ENCODE data around the gene SIGLEC15.
A peak's percentile ranks its signal among the peaks of the same experiment; 100 is the strongest.
"Not testable (repeated sequence)": the region's sequence is repeated elsewhere in the genome, so short reads cannot be mapped to it uniquely, and the experiment has no call there.

SIGLEC15 gene

DNA sequence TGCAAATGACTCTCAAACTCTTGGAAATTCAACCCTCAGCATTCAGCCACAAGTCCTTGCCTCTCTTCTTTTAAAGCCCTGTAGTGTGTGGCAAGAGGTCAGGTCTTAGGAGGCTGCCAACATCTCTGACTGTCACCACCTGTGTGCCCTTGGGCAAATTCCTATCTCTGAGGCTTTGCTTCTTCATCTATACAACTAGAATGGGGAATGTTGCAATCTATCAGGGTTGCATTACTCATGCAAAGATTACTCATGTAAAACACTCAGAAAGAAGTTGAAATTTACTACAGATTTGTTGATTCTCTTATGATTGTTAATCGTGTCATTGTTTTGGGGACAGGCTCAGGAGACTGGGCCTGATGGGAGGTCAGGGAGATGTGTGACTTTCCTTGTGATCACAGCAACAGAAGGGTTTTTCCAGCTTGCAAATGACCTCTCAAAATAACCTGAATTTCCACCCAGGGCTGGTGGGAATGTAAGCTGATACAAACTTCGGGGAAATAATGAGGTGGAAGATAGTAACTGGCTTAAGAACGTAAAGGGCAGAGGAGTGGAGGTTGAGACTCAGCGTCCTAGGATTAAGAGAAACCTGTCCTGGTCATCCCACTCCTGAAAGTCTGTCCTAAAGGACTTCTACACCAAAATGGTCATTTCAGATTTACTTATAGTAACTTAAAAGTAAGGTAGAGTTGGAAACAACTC is 32.1 kb upstream of the SIGLEC15 start:
- DNase-seq (ENCODE audit: low read depth in 1 of 2, low spot score in 1 of 2), result peak in 1 of 2 experiments; percentile 63
- no peak for TF ChIP-seq JUND (IDR thresholded peaks at IDR 0.05; ENCODE audit: low read depth)
- in situ Hi-C loops (cut with HindIII; ENCODE audit: low pct_unique_long_range_greater_than_20kb, low sequenced_read_pairs), result no loop called here

DNA sequence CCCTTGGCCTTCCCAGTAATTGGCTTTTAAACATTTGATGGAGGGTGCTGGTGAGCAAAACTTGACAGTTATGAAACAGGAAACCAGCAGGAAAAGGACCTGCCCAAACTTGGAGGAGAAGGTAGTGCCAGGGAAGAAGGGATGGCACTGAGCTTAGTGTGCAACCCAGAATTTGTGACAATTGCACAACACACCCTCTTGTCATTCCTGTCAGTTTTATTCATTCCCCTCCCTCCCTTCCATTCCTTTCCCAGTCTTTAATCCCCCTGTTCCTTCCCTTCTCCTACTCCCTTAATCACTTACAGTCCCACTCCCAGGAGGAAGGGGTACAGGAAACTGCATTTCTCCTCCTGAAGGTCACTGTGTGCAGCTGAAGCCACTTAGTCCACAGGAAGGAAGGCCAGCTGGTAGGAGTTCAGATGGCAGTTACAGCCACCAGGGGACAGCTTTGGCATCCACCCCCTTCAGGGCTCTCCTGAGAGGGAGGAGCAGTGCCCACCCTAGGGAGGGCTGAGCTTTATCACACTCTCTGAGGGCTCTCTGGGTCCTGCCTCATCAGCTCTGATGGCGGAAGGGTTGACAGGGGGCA is 24.0 kb upstream of the SIGLEC15 start:
- DNase-seq (ENCODE audit: low read depth in 1 of 2, low spot score in 1 of 2), result peak in 1 of 2 experiments; percentile 6
- TF ChIP-seq JUND (IDR thresholded peaks at IDR 0.05; ENCODE audit: low read depth), result no peak
- in situ Hi-C loops (cut with HindIII; ENCODE audit: low pct_unique_long_range_greater_than_20kb, low sequenced_read_pairs), result no loop called here

DNA sequence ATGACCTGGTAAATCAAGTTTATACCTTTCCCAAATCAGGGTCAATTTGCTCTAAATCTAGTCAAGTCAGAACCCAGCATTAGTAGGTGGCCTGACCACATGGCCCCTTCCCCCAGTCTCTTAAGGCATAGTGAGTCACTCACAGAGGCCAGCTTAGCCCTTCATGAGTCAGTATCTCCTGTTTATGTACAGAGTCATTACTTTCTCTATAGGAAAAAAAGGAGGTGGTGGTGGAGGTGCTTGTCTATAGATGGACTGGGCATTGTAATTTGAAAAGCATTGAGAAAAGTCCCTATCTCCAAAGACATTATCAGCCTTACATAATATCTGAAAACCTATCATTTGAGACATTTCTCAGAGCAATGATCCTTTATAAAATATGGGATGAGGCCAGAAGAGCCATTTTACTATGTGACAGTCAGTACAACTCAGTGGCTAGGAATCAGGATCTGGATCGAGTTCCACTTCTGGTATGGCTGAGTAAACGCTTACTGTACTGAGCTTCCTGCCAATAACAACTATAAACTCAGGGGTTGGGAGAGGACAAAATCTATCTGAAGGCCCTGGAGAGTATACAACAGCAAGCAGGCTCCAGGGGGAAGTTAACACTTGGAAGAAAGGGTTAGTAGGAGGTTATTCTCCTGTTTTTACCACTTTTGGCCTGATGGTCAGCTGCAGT is 22.5 kb upstream of the SIGLEC15 start:
- peak in 1 of 2 experiments; percentile 84 for DNase-seq (ENCODE audit: low read depth in 1 of 2, low spot score in 1 of 2)
- peak; percentile 62 for TF ChIP-seq JUND (IDR thresholded peaks at IDR 0.05; ENCODE audit: low read depth)
- in situ Hi-C loops (cut with HindIII; ENCODE audit: low pct_unique_long_range_greater_than_20kb, low sequenced_read_pairs), result no loop called here

DNA sequence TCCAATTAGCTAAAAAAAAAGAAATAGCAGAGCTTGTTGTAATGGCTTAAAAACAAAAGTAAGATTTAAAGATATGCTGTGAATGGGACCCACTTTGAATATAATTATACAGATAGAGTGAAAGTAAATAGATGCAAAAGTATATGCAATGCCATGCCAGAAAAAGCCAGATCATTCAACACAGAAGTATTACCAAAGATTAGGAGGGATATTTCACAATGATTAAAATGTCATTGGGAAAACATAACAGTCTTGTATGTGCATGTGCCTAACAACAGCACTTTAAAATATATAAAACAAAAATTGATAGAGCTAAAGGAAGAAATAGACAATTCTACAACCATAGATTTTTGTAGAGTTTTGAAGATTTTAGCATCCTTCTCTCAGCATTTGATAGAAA is 19.9 kb upstream of the SIGLEC15 start:
- TF ChIP-seq JUND (IDR thresholded peaks at IDR 0.05; ENCODE audit: low read depth), result no peak
- in situ Hi-C loops (cut with HindIII; ENCODE audit: low pct_unique_long_range_greater_than_20kb, low sequenced_read_pairs), result no loop called here
- no peak for DNase-seq (ENCODE audit: low read depth in 1 of 2, low spot score in 1 of 2)

DNA sequence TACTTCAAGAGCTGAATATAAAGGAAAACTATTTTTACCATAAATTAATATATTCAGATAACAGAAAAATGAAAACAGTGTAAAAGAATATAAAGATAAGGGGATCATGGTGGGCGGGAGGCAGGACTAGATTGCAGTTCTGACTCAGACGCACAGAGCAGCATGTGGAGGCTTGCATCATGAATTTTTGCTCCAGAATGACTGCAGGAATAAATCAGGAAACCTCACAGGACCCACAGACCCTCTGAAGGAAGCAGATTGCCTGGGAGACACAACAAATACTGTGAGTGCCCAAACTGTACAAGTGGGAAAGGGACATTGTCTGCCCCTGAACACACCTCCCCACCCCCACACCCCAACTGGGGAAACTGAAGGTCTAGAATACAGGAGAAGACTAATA is 19.2 kb upstream of the SIGLEC15 start:
- in situ Hi-C loops (cut with HindIII; ENCODE audit: low pct_unique_long_range_greater_than_20kb, low sequenced_read_pairs), result no loop called here
- no peak for DNase-seq (ENCODE audit: low read depth in 1 of 2, low spot score in 1 of 2)

DNA sequence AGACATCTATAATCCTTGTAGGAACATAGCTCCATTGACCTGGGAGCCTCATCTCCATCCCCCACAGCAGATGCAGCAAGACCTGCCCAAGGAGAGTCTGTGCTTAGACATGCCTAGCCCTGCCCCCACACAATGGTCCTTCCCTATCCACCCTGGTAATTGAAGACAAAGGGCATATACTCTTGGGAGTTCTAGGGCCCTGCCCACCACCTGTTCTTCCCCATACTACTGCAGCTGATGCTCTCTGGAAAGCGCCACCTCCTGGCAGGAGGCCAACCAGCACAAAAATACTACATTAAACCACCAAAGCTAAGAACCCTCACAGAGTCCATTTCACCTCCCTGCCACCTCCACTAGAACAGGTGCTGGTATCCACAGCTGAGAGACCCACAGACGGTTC is 18.3 kb upstream of the SIGLEC15 start:
- in situ Hi-C loops (cut with HindIII; ENCODE audit: low pct_unique_long_range_greater_than_20kb, low sequenced_read_pairs), result not testable (repeated sequence)
- DNase-seq (ENCODE audit: low read depth in 1 of 2, low spot score in 1 of 2), result peak in 1 of 2 experiments; percentile 34

More for the DNA sequence above, 19.2 kb upstream of the SIGLEC15 start:
- TF ChIP-seq JUND (IDR thresholded peaks at IDR 0.05; ENCODE audit: low read depth), result no peak

DNA sequence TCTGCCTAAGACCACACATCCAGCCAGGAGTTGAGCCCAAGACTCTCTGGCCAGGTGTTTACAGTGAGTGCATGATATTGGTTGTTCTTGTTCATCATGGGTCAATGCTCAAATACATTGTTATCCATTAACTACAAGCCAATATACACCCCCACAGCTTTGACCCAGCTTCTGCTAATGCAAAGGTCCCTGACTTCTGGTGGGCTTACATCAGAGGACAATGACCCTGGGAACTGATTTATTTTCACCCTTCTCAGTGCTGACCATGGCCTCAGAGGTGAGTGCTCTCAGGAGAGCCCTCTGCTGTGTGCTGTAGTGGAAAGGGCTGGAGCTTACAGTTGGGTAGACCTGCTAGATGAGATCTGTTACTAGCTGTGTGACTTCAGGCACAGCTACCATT is 10.7 kb upstream of the SIGLEC15 start:
- DNase-seq (ENCODE audit: low read depth in 1 of 2, low spot score in 1 of 2); in situ Hi-C loops (cut with HindIII; ENCODE audit: low pct_unique_long_range_greater_than_20kb, low sequenced_read_pairs): not testable (repeated sequence)

DNA sequence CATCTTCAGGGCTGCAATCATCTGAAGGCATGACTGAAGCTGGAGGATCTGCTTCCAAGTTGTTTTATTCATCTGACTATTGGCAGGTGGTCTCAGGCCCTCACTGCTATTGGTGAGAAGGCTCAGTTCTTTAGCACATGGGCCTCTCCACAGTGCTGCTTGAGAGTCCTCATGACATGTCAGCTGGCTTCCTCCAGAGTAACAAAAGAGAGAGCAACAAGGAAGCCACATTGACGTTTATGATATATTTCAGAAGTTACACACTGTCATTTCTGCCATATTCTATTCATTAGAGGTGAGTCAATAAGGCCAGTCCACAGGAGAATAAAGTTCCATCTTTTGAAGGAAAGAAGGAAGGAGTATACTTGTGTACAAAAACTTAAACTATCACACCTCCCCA is 7.9 kb upstream of the SIGLEC15 start:
- in situ Hi-C loops (cut with HindIII; ENCODE audit: low pct_unique_long_range_greater_than_20kb, low sequenced_read_pairs), result no loop called here
- TF ChIP-seq JUND (IDR thresholded peaks at IDR 0.05; ENCODE audit: low read depth), result no peak
- DNase-seq (ENCODE audit: low read depth in 1 of 2, low spot score in 1 of 2), result no peak

DNA sequence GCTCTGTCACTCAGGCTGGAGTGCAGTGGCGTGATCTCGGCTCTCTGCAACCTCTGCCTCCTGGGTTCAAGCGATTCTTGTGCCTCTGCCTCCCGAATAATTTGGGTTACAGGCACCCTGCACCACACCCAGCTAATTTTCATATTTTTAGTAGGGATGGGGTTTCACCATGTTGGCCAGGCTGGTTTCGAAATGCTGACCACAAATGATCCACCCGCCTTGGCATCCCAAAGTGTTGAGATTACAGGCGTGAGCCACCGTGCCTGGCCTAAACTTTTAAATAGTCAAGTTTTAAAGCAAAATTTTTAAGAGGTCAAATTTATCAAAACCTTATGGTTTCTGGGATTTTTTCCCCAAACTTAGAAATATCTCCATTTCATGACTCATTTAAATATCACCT is 6.7 kb upstream of the SIGLEC15 start:
- in situ Hi-C loops (cut with HindIII; ENCODE audit: low pct_unique_long_range_greater_than_20kb, low sequenced_read_pairs); DNase-seq (ENCODE audit: low read depth in 1 of 2, low spot score in 1 of 2): not testable (repeated sequence)

DNA sequence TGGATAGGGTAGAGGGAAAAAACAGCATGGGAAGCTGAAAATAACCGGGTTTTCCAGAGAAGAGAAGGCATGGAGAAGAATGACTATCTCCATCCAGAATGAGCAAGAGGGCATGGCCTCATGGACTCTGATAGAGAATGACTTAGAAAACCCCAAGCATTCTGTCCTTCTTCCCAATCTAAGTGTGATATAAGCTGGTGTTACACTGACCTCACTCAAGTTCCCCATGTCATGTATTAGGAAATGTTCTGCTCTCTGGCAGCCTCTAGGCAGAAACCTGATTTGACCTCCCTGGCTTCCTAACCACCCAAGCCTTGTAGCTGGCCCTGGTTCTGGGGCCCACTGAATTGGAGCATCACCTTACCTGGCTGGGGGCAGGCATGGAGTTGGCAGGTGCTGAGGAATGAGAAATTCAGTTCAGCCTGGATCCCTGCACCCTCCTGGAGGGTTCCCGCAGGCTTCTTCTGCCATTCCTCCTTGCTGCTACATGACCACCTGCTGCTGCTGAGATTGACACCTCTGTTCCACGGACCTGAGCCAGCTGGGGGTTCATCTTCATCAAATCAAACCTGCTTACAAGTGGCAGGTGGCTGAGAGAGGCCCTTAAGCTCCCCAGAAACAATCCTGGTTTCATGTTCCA is 5.2 kb upstream of the SIGLEC15 start:
- no peak for DNase-seq (ENCODE audit: low read depth in 1 of 2, low spot score in 1 of 2)
- TF ChIP-seq JUND (IDR thresholded peaks at IDR 0.05; ENCODE audit: low read depth), result no peak
- in situ Hi-C loops (cut with HindIII; ENCODE audit: low pct_unique_long_range_greater_than_20kb, low sequenced_read_pairs), result no loop called here

DNA sequence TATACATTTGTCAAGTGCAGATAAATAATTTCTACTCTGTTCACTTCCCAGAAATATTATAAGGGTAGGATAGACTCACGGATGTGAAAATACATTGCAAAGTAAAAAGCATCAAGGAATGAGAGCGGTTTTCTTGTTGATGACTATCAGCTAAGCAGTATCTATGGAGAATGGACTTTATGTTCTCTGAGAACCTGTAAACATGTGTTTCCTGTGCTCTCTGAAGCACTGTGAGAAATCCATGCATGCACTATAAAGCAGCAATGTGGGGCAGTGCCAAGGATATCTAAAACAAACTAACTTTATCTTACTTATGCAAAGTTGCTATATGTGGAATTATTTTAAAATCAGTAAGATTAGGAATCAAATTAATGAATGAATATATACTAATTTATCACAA is 4.4 kb upstream of the SIGLEC15 start:
- no peak for DNase-seq (ENCODE audit: low read depth in 1 of 2, low spot score in 1 of 2)
- TF ChIP-seq JUND (IDR thresholded peaks at IDR 0.05; ENCODE audit: low read depth), result no peak
- in situ Hi-C loops (cut with HindIII; ENCODE audit: low pct_unique_long_range_greater_than_20kb, low sequenced_read_pairs), result no loop called here

DNA sequence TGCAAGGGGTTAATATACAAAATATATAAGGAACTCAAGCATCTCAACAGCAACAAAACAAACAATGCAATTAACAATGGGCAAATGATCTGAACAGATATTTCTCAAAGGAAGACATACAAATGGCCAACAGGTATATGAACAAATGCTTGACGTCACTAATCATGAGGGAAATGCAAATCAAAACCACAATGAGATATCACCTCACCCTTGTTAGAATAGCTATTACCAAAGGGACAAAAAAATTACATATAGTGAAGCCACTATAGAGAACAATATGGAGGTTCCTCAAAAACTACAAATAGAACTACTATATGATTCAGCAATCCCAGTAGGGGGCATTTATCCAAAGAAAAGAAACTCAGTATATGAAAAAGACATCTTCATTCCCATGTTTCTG is 3.8 kb upstream of the SIGLEC15 start:
- DNase-seq (ENCODE audit: low read depth in 1 of 2, low spot score in 1 of 2), result no peak
- in situ Hi-C loops (cut with HindIII; ENCODE audit: low pct_unique_long_range_greater_than_20kb, low sequenced_read_pairs), result no loop called here
- no peak for TF ChIP-seq JUND (IDR thresholded peaks at IDR 0.05; ENCODE audit: low read depth)

DNA sequence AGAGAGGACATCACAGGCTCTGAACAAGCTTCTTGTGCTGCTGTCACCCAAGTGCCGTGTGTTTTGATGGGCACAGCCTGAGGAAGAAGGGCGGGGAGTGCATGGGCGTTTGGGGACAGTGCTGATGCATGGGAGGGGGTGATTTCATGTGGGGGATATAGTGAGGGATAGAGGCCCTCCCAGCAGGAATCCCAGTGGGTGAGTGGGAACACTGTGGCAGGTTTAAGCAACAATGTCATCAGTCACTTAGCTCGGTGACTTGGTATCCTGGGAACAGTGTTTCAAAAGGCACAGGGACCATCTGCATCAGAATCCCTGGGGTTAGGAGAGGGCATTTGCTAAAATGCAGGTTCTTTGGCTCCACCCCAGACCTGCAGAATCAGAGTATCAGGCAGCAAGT is 609 bp downstream of the SIGLEC15 start:
- no peak for TF ChIP-seq JUND (IDR thresholded peaks at IDR 0.05; ENCODE audit: low read depth)
- in situ Hi-C loops (cut with HindIII; ENCODE audit: low pct_unique_long_range_greater_than_20kb, low sequenced_read_pairs), result no loop called here
- no peak for DNase-seq (ENCODE audit: low read depth in 1 of 2, low spot score in 1 of 2)

DNA sequence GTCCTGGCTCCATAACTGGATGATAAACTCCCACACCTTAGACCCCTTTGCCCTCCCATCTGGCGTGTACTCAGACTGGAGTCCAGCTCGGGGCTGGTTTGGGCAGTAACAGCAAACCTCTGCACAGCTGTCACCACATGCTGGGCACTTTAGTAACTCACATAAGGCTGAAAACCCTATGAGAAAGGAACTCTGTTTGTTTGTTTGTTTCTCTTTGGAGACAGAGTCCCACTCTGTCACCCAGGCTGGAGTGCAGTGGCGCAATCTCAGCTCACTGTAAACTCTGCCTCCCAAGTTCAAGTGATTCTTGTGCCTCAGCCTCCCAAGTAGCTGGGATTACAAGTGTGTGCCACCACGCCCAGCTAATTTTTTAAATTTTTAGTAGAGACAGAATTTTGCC is 1.2 kb downstream of the SIGLEC15 start:
- in situ Hi-C loops (cut with HindIII; ENCODE audit: low pct_unique_long_range_greater_than_20kb, low sequenced_read_pairs); DNase-seq (ENCODE audit: low read depth in 1 of 2, low spot score in 1 of 2): not testable (repeated sequence)
